NCI-H82 (cell line): Measurements from ENCODE around the gene ACTL8.
A peak's percentile ranks its signal among the peaks of the same experiment; 100 is the strongest.

Experiments
- DNase-seq: peaks from one replicate; lab custom pipeline; 2025; lab: John Stamatoyannopoulos, UW

The ACTL8 gene

GRCh38 chr1:17770983-17771382 lies 15.8 kb downstream of the ACTL8 start:
- no peak for DNase-seq

GRCh38 chr1:17772615-17773212 lies 17.6 kb downstream of the ACTL8 start:
- DNase-seq = peak; percentile 10

GRCh38 chr1:17773591-17774326 lies 18.6 kb downstream of the ACTL8 start:
- peak; percentile 96 for DNase-seq

- DNase-seq = no peak
Measured at GRCh38 chr1:17774452-17774851, 19.3 kb downstream of the ACTL8 start.

GRCh38 chr1:17775796-17776195 lies 20.7 kb downstream of the ACTL8 start:
- no peak for DNase-seq

GRCh38 chr1:17776426-17776825 lies 21.3 kb downstream of the ACTL8 start:
- DNase-seq = peak; percentile 50

- no peak for DNase-seq
Measured at GRCh38 chr1:17777330-17777729, 22.2 kb downstream of the ACTL8 start.

- DNase-seq = no peak
Measured at GRCh38 chr1:17777818-17778217, 22.7 kb downstream of the ACTL8 start.

- DNase-seq = no peak
Measured at GRCh38 chr1:17780916-17781315, 25.8 kb downstream of the ACTL8 start.

GRCh38 chr1:17789926-17790325 lies 34.8 kb downstream of the ACTL8 start:
- DNase-seq = no peak

GRCh38 chr1:17790383-17791054 lies 35.4 kb downstream of the ACTL8 start:
- no peak for DNase-seq

GRCh38 chr1:17791055-17791390 lies 35.9 kb downstream of the ACTL8 start:
- peak; percentile 21 for DNase-seq

- DNase-seq = no peak
Measured at GRCh38 chr1:17791480-17791879, 36.3 kb downstream of the ACTL8 start.

- DNase-seq = no peak
Measured at GRCh38 chr1:17792421-17792820, 37.3 kb downstream of the ACTL8 start.

- DNase-seq = no peak
Measured at GRCh38 chr1:17795081-17795809, 40.1 kb downstream of the ACTL8 start.

GRCh38 chr1:17795836-17796645 lies 40.9 kb downstream of the ACTL8 start:
- peak; percentile 70 for DNase-seq

- DNase-seq = no peak
Measured at GRCh38 chr1:17797478-17797877, 42.3 kb downstream of the ACTL8 start.

GRCh38 chr1:17798011-17798410 lies 42.9 kb downstream of the ACTL8 start:
- no peak for DNase-seq

GRCh38 chr1:17798799-17799382 lies 43.8 kb downstream of the ACTL8 start:
- DNase-seq = no peak

GRCh38 chr1:17799642-17800041 lies 44.5 kb downstream of the ACTL8 start:
- no peak for DNase-seq

GRCh38 chr1:17802164-17802563 lies 47.0 kb downstream of the ACTL8 start:
- DNase-seq = no peak
